NCI-H774 (cell line): ENCODE results near the gene STAG1.
"Not testable (repeated sequence)": the region's sequence is repeated elsewhere in the genome, so short reads cannot be mapped to it uniquely, and the experiment has no call there.

Source experiments
- DNase-seq: peaks from one replicate; lab custom pipeline; 2025; lab: John Stamatoyannopoulos, UW

The STAG1 gene

DNA sequence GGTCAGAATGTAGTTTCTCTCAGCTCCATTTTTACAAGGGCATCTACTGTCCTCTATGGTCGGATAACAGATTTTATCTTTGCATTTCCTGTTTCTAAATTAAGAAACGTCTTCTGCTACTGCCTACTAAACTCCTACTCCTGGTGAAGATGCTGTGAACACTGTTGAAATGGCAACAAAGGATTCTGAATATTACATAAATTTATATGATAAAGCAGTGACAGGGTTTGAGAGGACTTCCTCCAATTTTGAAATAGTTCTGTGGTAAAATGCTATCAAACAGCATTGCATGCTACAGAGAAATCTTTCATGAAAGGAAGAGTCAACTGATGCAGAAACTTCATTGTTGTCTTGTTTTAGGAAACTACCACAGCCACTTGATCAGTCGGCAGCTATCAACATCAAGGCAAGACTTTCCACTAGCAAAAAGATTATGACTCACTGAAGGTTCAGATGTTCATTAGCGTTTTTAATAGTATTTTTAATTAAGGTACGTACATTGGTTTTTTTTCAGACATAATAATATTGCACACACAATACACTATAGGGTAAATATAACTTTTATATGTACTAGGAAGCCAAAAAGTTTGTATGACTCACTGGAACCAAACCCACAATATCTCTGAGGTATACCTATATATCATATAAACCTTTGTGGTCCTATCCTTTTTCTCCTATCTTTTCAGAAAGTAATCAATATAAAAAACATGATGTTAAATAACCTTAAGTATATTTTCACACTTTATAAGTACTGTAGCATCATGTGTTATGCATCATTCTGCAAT, 156.1 kb downstream of the STAG1 start:
- no peak for DNase-seq

DNA sequence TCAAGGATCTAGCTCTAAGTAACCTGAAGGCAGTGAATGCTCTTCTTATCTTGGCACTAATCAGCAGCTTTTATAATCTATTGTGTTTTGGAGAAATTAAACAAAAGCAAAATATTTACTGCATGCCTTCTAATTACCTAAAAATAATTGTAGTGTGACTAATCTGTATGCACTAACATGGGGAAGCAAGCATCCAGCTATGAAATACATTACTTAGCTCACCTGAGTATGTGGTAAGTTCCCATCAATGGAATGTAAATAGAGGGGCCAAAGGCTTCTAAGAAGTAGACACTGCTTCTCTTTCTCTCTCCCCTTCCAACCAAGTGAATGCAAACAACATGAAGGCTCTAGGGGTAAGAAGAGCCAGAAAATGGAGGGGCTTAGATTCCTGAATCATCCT, 165.6 kb downstream of the STAG1 start:
- no peak for DNase-seq

DNA sequence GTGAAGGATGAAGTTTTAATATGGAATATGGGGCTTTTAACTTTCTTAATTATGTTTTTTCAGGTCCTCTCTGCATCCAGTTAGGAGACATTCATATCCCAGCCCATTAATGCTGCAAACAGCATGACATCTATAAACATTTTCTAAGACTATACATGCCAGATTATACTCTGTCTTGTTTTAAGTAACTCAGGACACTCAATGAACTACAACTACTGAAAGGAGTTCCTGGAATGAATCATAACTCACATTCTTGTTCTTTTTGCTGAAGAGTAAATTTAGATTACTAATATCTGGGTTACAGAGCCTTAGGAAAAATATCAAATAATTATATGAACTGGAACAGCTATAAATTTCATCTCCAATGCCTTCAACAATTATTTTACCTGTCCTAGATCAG, 167.4 kb downstream of the STAG1 start:
- DNase-seq: no peak

DNA sequence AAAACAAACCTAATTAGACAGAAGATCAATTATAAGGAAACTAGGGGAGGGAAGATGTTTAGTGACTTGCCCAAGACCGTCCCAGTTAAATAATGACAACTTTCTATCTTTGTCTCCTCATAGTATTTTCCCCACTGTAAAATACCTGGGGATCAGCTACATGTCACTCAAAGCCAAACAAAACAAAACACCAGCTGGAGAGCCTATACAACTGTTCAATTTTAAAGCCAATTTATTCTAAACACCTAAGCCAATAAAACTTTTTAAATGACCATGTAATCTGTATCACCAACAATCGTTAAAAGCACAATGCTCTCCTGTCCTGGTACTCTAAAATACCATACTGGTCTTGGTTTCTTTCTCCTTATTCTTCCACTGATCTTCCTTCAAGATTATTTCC, 168.4 kb downstream of the STAG1 start:
- DNase-seq: no peak

DNA sequence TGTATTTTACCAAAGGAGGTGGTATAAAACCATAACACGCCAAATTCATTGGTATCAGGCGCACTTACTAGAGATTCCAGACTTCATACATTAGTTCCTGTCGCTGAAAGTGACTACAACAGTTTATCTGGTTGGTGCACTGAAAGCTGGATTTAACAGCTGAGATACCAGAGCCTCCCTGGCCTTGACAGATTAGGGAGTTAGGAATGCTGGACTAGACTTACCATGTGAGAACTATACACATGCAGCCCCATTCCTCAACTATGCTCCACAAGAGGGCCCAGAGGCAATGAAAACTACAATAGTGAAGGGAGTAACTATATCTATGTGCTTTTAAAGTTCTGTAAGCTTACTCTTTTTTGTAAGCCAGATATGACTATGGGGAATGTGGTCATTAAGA, 174.4 kb downstream of the STAG1 start:
- DNase-seq: no peak

- DNase-seq: no peak
These were observed 175.7 kb downstream of the STAG1 start for GRCh38 chr3:136576279-136577009.

DNA sequence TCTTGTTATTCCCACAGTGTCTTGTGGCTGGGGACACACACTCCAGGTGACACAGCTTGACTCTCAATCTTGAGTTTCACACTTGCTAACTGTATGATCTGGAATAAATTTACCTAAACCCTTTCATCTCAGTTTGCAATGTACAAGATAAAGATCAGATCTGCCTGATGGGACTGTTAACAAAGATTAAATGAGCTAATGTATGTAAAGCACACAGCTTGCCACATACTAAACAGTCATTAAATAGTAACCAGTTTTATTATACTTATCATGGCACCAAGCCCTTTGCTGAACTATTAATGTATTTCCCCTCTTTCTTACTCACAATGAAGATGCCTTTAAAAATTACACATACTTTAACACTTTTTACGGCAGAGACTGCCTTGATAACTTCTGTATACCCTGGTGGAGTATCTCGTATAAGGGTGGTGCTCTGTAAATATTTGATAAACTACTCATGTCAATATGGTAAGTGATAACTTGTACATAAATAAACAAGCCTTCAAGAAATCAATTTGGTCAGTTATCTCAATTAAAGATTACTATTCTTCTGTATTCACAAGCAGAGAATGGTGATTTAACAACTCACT, 184.5 kb downstream of the STAG1 start:
- DNase-seq: no peak

GRCh38 chr3:136564962-136565361, 187.2 kb downstream of the STAG1 start:
- not testable (repeated sequence) for DNase-seq

DNA sequence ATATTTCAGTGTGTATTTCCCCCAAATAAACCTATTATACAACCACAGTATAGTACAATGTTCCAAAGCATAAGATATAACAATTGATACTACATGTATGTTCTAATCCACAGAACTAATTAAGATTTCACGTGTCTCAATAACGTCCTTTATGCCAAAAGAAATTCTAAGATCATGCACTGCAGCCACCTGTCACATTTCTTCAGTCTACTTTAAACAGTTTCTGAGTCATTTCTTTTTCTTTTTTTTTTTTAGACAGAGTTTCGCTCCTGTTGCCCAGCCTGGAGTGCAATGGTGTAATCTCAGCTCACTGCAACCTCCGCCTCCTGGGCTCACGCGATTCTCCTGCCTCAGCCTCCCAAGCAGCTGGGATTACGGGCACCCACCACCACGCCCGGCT, 190.2 kb downstream of the STAG1 start:
- no peak for DNase-seq

DNA sequence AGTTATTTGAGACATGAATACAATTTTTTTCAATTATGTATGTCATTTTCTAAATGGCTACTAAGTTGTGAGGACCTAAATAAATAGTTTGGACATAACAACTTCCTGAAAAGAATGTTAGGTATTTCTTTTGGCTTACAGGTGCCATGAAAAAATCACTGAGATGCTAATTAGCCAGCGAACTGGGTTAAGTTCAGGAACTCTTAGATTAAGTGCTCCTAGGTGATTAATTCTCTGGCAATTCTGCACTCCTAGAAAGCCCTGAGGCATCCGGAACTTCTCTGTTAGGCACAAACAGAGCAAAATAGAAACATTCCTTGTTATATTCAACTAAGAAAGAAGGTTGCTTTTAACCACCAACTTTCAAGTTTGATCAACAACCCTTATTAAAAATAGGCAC, 192.3 kb downstream of the STAG1 start:
- DNase-seq: no peak

DNA sequence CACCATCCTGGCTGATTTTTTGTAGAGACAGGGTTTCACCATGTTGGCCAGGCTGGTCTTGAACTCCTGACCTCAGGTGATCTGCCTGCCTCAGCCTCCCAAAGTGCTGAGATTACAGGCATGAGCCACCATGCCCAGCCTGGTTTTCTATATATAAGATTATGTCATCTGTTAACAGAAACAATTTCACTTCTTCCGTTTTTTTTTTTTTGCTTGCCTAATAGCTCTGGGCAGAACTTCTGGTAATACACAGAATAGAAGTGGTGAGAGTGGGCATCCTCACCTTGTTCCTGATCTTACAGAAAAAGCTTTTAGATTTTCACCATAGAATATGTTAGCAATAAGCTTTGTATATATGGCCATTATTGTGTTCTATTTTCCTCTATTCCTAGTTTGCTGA, 202.7 kb downstream of the STAG1 start:
- DNase-seq: not testable (repeated sequence)

DNA sequence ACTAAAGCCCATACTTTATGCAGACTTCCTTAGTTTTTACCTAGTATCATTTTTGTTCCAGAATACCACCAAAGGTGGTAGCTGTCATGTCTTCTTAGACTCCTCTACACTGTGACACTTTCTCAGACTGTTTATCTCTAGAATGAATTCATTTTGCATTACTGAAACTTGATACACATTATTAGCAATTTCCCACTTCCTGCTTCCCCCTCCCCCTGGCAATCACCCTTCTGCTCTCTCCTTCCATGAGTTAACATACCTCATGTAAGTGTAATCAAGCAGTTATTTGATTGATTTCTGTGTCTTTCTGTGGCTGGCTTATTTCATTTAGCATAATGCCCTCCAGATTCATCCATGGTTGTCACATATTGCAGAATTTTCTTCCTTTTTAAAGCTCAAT, 204.9 kb downstream of the STAG1 start:
- no peak for DNase-seq

DNA sequence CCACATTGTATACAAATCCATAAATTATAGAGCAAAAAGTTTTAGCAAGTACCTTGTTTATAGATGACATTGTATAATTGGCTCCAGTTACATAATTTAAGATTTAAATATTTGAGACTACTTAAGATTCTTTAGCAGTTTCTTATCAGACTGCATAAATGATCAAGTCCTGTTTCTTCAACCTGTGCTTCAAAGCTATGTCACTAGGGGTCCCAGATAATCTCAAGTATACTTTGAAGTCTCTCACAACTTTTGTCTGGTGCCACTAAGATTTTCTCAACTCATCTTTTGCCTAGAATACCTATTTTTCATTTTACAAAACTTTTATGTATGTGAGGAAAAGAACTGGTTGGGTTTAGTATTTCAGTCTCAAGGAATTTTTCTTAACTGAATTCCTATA, 205.5 kb downstream of the STAG1 start:
- no peak for DNase-seq

- DNase-seq: no peak
These were observed 206.4 kb downstream of the STAG1 start for GRCh38 chr3:136545664-136546268.

GRCh38 chr3:136544532-136544931, 207.6 kb downstream of the STAG1 start:
- no peak for DNase-seq

DNA sequence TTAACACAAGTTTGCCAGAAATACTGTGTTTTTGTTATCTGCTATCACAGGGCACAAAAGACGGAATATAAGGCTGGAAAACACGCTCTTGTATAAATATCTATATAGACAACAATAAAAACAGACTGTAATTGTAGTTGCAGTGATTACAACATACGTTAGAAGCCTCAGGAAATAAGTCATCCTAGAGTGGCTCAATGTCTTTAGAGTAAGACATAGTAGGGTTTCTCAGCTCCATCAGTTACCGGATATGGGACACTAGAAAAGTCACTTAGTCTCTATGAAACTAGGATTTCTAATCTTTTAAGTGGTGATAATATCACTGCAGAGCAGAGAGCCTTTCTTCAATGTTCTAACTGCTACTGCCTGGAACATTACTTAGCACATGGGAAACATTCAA, 208.8 kb downstream of the STAG1 start:
- no peak for DNase-seq

GRCh38 chr3:136535906-136536305, 216.3 kb downstream of the STAG1 start:
- DNase-seq: no peak

- no peak for DNase-seq
These were observed 219.4 kb downstream of the STAG1 start for GRCh38 chr3:136532766-136533165.

DNA sequence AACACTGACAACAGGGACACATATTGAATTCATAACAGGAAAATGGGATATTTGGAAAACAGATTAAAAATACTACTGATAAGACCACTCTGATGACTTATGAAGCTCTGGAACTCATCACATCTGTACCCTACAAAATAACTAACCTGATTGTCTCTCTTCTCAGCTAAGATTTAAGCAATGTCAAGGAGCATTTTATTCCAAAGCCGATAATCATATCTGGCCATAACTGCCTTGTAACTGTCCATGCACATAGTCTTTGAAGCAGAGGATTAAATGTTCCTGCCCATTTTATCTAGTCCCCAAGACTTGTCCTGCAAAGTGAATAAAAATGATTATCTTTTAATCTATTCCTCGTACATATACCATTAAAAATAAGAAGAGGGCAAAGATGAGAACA, 234.1 kb downstream of the STAG1 start:
- DNase-seq: no peak

- no peak for DNase-seq
These were observed 235.5 kb downstream of the STAG1 start for GRCh38 chr3:136516656-136517055.

- DNase-seq: no peak
These were observed 236.1 kb downstream of the STAG1 start for GRCh38 chr3:136516095-136516494.

- not testable (repeated sequence) for DNase-seq
These were observed 237.6 kb downstream of the STAG1 start for GRCh38 chr3:136514533-136514932.

- DNase-seq: no peak
These were observed 238.8 kb downstream of the STAG1 start for GRCh38 chr3:136513367-136513766.
